Ishikawa (cell line): Measurements from ENCODE around the gene FANCE.

Experiments used
- CEBPB ChIP-seq: IDR thresholded peaks from 2 replicates; pipeline ENCODE4 v1.6.1; 2012
- CREB1 ChIP-seq: IDR thresholded peaks from 2 replicates; pipeline ENCODE4 v1.6.1; 2012; ENCODE audit warnings: low read depth
- EGR1 ChIP-seq: IDR thresholded peaks from 2 replicates; pipeline ENCODE4 v1.6.1; 2012
- EP300 ChIP-seq: IDR thresholded peaks from 2 replicates; pipeline ENCODE4 v1.6.1; 2012; ENCODE audit warnings: borderline replicate concordance
- FOXM1 ChIP-seq: IDR thresholded peaks from 2 replicates; pipeline ENCODE4 v1.6.1; 2012; ENCODE audit warnings: low read depth, borderline replicate concordance
- NFIC ChIP-seq: IDR thresholded peaks from 2 replicates; pipeline ENCODE4 v1.6.1; 2012
- RAD21 ChIP-seq: IDR thresholded peaks from 2 replicates; pipeline ENCODE4 v1.6.1; 2012; ENCODE audit warnings: low read depth
- TAF1 ChIP-seq: IDR thresholded peaks from 2 replicates; pipeline ENCODE4 v1.6.1; 2012; ENCODE audit warnings: low read depth, mild to moderate bottlenecking
- TCF12 ChIP-seq: IDR thresholded peaks from 2 replicates; pipeline ENCODE4 v1.6.1; 2012; ENCODE audit warnings: low read depth
- TEAD4 ChIP-seq: IDR thresholded peaks from 2 replicates; pipeline ENCODE4 v1.6.1; 2012
- ZBTB7A ChIP-seq: IDR thresholded peaks from 2 replicates; pipeline ENCODE4 v1.6.1; 2012; ENCODE audit warnings: low read depth
- TF ChIP-seq, protein P1 (sequence below): IDR thresholded peaks from 2 replicates; pipeline ENCODE4 v1.6.1; 2012
- TF ChIP-seq, protein P2 (sequence below): IDR thresholded peaks from 2 replicates; pipeline ENCODE4 v1.6.1; 2012; ENCODE audit warnings: low read depth, mild to moderate bottlenecking
- TF ChIP-seq, protein P3 (sequence below): IDR thresholded peaks from 2 replicates; pipeline ENCODE4 v1.6.1; 2012

- TF ChIP-seq, protein P1, sequence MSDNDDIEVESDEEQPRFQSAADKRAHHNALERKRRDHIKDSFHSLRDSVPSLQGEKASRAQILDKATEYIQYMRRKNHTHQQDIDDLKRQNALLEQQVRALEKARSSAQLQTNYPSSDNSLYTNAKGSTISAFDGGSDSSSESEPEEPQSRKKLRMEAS = no peak
- TF ChIP-seq TEAD4 (no peak), EP300 (no peak), CREB1 (no peak), TCF12 (no peak), TAF1 (no peak), RAD21 (no peak), EGR1 (no peak), NFIC (no peak), ZBTB7A (no peak), FOXM1 (no peak), CEBPB (no peak)
- TF ChIP-seq, protein P2, sequence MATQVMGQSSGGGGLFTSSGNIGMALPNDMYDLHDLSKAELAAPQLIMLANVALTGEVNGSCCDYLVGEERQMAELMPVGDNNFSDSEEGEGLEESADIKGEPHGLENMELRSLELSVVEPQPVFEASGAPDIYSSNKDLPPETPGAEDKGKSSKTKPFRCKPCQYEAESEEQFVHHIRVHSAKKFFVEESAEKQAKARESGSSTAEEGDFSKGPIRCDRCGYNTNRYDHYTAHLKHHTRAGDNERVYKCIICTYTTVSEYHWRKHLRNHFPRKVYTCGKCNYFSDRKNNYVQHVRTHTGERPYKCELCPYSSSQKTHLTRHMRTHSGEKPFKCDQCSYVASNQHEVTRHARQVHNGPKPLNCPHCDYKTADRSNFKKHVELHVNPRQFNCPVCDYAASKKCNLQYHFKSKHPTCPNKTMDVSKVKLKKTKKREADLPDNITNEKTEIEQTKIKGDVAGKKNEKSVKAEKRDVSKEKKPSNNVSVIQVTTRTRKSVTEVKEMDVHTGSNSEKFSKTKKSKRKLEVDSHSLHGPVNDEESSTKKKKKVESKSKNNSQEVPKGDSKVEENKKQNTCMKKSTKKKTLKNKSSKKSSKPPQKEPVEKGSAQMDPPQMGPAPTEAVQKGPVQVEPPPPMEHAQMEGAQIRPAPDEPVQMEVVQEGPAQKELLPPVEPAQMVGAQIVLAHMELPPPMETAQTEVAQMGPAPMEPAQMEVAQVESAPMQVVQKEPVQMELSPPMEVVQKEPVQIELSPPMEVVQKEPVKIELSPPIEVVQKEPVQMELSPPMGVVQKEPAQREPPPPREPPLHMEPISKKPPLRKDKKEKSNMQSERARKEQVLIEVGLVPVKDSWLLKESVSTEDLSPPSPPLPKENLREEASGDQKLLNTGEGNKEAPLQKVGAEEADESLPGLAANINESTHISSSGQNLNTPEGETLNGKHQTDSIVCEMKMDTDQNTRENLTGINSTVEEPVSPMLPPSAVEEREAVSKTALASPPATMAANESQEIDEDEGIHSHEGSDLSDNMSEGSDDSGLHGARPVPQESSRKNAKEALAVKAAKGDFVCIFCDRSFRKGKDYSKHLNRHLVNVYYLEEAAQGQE = no peak
- TF ChIP-seq, protein P3, sequence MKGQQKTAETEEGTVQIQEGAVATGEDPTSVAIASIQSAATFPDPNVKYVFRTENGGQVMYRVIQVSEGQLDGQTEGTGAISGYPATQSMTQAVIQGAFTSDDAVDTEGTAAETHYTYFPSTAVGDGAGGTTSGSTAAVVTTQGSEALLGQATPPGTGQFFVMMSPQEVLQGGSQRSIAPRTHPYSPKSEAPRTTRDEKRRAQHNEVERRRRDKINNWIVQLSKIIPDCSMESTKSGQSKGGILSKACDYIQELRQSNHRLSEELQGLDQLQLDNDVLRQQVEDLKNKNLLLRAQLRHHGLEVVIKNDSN = no peak
Observed at GRCh38 chr6:35506536-35506935, 54.4 kb downstream of the FANCE start.
